Stimulated activated CD4-positive, alpha-beta T cell treated with anti-CD3 and anti-CD28 coated beads, Interleukin-1b, Interleukin-23, amount 100 ng/mL, for 24 hours (primary cell): ENCODE results near the gene CCDC177.
"Not testable (repeated sequence)": the region's sequence is repeated elsewhere in the genome, so short reads cannot be mapped to it uniquely, and the experiment has no call there.

Experiments
- DNase-seq, 4 experiments: peaks; one replicate each; pipeline ENCODE4 v3.0.0-alpha.2; 2020; ENCODE audit warnings: low read depth in 4 of 4, low spot score in 1 of 4

Gene CCDC177

GRCh38 chr14:69600304-69600891 lies 25.7 kb upstream of the CCDC177 start:
- no peak for DNase-seq

GRCh38 chr14:69599431-69599830 lies 24.8 kb upstream of the CCDC177 start:
- DNase-seq: not testable (repeated sequence)

GRCh38 chr14:69595336-69595735 lies 20.7 kb upstream of the CCDC177 start:
- DNase-seq: no peak

- DNase-seq: no peak
These were observed 20.2 kb upstream of the CCDC177 start for GRCh38 chr14:69594846-69595245.

- no peak for DNase-seq
These were observed 18.5 kb upstream of the CCDC177 start for GRCh38 chr14:69593018-69593677.

GRCh38 chr14:69591317-69591716 lies 16.6 kb upstream of the CCDC177 start:
- DNase-seq: no peak

- no peak for DNase-seq
These were observed 12.7 kb upstream of the CCDC177 start for GRCh38 chr14:69587389-69587788.

- no peak for DNase-seq
These were observed 11.7 kb upstream of the CCDC177 start for GRCh38 chr14:69586404-69586803.

GRCh38 chr14:69584389-69584788 lies 9.7 kb upstream of the CCDC177 start:
- no peak for DNase-seq

GRCh38 chr14:69582829-69583228 lies 8.2 kb upstream of the CCDC177 start:
- no peak for DNase-seq

- no peak for DNase-seq
These were observed 7.5 kb upstream of the CCDC177 start for GRCh38 chr14:69582212-69582611.

- DNase-seq: no peak
These were observed 6.8 kb upstream of the CCDC177 start for GRCh38 chr14:69581316-69581935.

- DNase-seq: no peak
These were observed 5.4 kb upstream of the CCDC177 start for GRCh38 chr14:69580009-69580577.

GRCh38 chr14:69579476-69579875 lies 4.8 kb upstream of the CCDC177 start:
- DNase-seq: no peak

- no peak for DNase-seq
These were observed 254 bp upstream of the CCDC177 start for GRCh38 chr14:69574954-69575295.

GRCh38 chr14:69573831-69574262 lies 824 bp downstream of the CCDC177 start:
- DNase-seq: no peak

GRCh38 chr14:69573205-69573830 lies 1.4 kb downstream of the CCDC177 start:
- no peak for DNase-seq

GRCh38 chr14:69572841-69573135 lies 1.9 kb downstream of the CCDC177 start:
- DNase-seq: no peak

GRCh38 chr14:69572030-69572840 lies 2.4 kb downstream of the CCDC177 start:
- DNase-seq: no peak

GRCh38 chr14:69571449-69572029 lies 3.1 kb downstream of the CCDC177 start:
- DNase-seq: no peak

GRCh38 chr14:69570836-69571330 lies 3.8 kb downstream of the CCDC177 start:
- DNase-seq: no peak
